Anterior cingulate cortex (tissue), 58 donors: Measurements from ENCODE around the gene SPTBN2.

Experiments used
- DNase-seq, 58 donors: peaks; one replicate each; lab custom pipeline; 2025; lab: John Stamatoyannopoulos, UW

Gene SPTBN2

GRCh38 chr11:66705587-66706335, 23.3 kb downstream of the SPTBN2 start:
- peak in 8 of 58 donors; percentile 13 to 58 (median 20) for DNase-seq

- no peak for DNase-seq
Measured at GRCh38 chr11:66704659-66705360, 24.2 kb downstream of the SPTBN2 start.

DNA sequence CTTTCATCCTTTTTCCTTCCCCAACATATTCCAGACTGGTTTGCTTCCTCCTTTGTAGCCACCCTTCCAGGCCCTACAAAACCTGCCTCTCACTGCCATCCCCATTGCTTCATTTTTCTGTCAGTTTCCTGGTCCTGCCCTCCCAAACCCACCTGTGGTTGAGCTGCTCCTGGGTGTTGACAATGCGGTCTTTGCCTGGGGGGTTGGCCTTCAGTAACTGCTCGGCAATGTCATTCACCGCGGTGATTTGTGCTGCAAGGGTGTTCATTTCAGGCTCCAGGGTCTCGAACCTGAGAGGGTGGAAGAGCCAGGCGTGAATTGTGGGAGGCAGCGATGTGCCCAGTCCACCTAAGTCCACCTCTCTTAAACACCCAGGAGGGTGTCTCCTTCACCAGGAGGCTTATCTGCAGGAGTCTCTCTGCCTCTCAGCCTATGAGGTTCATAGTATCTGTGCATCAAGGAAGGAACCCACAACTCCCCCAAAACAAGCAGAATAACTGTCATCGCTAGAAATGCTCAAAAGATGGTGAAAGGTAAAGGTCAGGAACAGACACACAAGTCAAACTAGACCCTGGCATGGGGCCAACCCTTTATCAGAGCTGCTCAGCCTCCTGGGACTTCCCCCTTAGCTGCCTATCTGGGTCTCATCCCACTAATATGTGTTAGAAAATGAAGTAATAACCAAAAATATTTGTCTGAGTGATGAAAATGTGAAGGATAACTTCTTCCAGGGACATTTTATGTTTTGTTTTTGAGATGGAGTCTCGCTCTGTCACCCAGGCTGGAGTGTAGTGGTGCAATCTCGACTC, 27.4 kb downstream of the SPTBN2 start:
- DNase-seq: no peak

DNA sequence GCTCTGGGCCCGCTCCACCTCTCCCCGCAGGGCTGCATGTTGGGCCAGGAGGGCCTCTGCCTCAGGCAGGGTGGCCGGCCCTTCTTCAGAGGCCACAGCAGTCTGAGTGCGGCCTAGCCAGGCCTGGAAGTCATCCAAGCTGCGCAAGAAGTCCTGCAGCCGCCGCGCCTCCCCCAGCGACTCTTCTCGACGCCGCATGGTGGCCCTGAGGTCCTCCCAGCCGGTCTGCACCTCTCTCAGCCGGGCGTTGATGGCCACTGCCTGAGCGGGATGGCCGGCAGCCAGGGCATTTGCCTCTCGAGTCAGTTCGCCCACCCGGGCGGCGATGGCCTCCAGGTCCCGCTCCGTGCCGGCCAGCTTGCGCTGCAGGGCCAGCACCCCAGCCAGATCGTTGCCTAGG, 28.3 kb downstream of the SPTBN2 start:
- DNase-seq: no peak

DNA sequence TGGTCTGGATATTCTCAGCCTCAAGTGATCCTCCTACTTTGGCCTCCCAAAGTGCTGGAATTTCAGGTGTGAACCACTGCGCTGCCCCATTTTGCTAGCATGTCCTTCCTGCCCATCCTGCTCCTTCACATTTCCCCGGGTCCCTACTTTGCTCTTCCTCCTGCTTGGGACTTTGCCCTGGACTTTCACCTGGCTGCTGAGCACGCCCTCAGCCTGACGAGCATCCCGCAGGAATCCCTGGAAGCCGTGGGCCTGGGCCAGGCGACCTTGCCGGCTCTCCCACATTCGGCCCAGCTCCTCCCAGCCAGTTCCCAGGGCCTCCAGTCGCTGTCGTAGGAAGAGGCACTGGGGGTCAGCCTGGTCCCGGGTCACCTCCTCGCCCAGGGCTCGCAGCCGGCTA, 28.7 kb downstream of the SPTBN2 start:
- no peak for DNase-seq

DNA sequence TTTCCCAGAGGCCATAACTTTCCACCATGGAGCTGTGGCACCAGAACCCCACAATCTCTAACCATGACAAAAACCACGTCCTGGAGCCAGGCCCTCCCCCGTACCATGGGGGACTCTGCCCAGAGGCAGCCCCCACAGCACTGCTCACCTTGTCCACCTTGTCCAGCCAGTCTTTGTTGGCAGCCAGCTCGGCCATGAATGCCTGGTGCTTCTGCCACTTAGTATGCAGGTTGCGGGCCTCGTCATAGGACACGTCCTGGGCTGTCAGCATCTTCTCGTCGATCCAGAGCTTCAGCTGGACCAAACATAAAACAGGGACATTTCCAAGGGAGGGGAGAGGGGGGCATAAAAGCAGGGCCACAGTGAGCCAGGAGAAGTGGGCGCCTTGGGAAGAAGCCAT, 30.5 kb downstream of the SPTBN2 start:
- DNase-seq: no peak

GRCh38 chr11:66697988-66698387, 31.0 kb downstream of the SPTBN2 start:
- no peak for DNase-seq

DNA sequence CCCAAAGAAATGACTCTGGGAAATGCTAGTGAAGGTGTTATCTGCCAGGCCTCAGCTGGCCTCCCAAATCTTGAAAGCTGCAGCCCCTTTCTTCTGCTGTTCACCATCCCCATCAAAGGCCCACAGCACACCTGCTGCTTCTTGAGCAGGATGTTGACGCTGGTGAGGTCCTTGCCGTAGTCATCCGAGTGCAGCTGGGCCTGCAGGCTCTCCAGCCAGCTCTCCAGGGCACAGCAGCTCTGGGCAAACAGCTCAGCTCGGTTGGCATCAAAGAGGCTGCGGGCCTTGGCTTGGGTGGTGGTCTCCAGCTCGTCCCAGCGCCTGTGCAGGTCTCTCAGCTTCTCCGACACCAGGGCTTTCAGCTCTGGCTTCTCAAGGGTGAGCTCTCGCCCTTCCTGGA, 32.9 kb downstream of the SPTBN2 start:
- no peak for DNase-seq

DNA sequence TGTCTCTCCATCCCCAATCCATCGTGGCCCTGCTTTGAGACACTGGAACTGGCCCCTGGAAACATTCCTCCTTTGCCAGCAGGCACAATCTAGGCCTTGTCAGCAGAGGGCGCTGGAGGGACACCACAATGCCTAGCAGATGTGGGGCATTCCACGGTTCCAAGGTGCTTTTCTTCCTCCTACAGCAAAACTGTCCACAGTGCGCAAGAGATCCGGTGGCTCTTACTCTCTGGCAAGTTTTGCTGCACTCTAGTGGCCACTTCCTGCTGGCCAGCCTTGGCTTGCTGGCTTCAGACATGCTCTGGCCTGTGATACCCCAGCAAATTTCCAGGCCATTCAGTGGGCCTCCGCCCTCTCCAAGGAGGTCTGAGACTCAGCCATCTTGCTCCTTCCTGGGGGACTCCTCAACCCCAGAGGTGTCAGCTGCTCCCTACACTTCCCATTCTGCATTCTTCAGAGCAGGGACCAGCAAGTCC, 34.2 kb downstream of the SPTBN2 start:
- peak in 55 of 58 donors; percentile 11 to 88 (median 65) for DNase-seq

GRCh38 chr11:66694056-66694410, 35.0 kb downstream of the SPTBN2 start:
- no peak for DNase-seq

GRCh38 chr11:66693356-66694055, 35.5 kb downstream of the SPTBN2 start:
- DNase-seq: no peak

DNA sequence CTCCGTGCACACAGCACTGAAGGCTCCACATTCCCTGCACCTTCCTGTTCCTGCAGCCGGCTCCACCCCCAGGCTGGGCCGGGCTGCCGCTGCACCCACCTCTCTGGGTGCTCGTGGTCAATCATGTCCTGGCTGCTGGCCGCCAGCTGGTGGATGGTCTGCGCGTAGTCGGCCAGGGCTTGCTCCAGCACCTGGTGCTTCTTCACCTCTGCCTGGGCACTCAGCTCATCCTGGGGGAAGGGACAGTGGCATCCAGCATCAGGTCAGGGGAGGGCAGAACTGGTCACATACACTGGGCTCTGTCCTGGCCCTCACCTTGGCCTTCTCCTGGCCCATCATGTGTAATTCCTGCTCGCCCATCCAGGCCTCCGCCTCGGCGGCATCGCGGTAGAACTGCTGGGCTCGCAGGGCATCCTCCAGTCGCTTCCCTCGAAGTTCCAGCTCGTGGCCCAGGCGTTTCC, 36.1 kb downstream of the SPTBN2 start:
- DNase-seq: no peak

- no peak for DNase-seq
Measured at GRCh38 chr11:66692446-66692845, 36.6 kb downstream of the SPTBN2 start.

- no peak for DNase-seq
Measured at GRCh38 chr11:66691311-66691980, 37.6 kb downstream of the SPTBN2 start.

GRCh38 chr11:66689661-66690590, 39.1 kb downstream of the SPTBN2 start:
- no peak for DNase-seq

DNA sequence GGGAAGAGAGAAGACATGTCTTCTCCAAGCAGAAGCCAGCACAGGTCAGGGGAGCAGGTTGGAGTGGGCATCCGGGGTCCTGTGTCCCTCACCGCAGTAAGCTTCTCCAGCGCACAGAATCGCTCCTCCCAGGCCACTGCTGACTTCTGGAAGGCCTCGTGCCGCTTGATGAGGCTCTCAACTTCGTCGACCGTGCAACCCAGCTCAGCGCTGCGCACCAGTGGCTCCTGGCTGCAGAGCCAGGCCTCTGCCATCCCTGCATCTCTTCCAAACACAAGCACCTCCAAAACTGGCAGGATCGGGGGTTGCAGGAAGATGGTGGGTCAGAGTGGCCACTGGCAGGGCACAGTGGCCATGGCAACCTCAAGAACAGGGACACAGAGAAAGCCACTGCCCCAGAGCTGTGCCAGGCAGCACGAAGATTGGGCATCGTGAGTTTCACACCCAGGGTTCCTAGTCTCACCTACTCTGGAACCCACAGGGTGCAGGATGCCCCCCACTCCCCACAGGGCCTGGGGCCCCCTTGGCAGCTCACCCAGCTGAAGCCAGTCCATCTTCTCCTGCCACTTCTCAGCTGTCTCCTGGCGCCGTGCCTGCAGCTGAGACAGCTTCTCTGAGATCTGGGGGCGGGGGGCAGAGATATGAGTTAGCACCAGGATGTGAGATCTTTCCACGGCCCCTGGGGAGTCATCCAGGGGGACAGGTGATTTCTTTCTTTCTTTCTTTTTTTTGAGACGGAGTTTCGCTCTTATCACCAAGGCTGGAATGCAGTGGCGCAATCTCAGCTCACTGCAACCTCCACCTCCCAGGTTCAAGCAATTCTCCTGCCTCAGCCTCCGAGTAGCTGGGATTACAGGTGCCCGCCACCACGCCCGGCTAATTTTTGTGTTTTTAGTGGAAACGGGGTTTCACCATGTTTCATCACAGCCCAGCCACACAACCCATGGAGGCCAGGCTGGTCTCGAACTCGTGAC, 40.2 kb downstream of the SPTBN2 start:
- DNase-seq: no peak

GRCh38 chr11:66687831-66688281, 41.2 kb downstream of the SPTBN2 start:
- DNase-seq: peak in 1 of 58 donors; percentile 14
